Suppressor macrophage (primary cell): ENCODE measurements around the gene SYNPO.

Experiments
- DNase-seq, 4 experiments: peaks; one replicate each; pipeline ENCODE4 v3.0.0-alpha.2; 2020 to 2022

Gene SYNPO

DNA sequence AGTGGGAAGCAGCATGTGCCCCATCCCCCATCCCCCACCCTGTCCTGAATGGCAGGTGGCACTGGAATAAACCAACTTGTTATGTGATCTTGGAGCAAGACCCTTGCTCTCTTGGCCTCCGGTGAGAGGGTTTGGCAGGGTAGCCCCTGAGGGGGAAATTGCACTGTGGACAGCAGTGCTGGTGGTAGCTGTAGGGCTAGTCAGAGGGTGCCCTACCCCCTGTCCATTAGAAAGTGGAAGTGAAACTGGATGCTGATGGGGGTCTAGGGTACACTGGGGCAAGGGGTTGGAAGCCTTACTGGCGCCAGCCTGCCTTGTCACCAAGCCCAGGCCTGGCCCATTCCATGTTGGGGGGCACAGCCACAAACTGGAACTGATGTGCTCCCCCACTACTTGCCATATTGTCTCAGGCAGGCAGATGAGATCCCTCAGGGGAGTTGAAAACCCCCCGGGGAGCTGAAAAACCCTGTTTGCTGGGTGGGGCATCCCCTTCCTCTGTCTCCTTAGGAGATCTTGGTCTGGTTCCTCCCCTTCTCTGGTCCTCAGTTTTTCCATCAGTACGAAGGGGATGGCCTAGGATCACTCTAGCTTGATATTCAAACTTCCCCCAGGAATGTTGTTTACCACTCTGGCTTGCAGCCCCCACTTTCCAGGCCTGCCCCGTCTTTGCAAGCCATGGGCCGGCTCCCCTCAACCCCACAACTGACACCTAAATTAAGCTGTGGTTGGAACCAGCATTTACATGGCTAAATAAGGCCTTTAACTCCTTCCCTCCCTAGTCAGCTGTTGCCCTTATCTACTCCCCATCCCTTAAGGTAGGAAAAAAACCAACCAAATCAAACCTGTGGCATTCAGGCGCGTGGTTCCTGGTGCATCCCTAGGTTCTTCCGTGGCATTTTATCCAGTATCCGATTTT is 14.4 kb upstream of the SYNPO start:
- no peak for DNase-seq

GRCh38 chr5:150626853-150627276 is 13.6 kb upstream of the SYNPO start:
- DNase-seq, result no peak

GRCh38 chr5:150627731-150628545 is 12.5 kb upstream of the SYNPO start:
- peak in 3 of 4 experiments; percentile 31 to 44 (median 41) for DNase-seq

DNA sequence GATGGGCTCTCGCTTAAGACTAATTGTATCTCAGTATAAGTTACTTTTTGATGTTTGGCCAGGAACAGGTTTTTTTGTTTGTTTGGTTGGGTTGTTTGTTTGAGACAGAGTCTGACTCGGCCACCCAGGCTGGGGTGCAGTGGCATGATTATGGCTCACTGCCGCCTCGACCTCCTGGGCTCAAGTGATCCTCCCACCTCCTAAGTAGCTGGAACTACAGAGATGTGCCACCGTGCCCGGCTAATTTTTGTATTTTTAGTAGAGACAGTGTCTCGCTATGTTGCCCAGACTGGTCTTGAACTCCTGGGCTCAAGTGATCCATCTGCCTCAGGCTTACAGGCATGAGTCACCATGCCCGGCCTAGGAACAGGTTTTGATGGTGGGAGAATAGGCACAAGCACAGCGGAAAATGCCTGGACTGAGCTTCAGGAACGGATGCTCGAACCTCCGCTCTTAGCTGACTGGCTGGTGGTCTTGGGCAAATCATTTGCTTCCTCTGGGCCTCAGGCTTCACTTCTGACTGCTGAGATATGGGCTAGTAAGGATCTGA is 11.4 kb upstream of the SYNPO start:
- DNase-seq, result no peak

DNA sequence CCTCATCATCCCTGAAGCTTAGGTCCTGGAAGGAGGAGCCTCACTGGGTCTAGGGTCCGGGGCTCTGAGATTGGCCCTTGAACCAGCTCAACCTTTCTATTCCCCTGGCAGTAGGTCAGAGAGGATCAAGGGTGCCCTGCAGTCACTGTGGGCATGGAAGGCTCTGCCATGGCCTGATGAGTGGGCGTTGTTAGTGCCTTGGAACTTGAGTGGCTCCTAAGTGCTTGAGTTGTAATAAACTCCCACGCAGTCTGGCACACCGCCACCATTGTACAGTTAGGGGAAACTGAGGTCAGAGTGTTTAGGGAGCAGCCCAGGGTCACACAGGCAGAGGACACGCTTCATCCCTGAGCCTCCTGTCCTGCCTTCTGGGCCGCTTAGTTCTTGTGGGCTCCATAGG is 10.4 kb upstream of the SYNPO start:
- DNase-seq, result no peak

DNA sequence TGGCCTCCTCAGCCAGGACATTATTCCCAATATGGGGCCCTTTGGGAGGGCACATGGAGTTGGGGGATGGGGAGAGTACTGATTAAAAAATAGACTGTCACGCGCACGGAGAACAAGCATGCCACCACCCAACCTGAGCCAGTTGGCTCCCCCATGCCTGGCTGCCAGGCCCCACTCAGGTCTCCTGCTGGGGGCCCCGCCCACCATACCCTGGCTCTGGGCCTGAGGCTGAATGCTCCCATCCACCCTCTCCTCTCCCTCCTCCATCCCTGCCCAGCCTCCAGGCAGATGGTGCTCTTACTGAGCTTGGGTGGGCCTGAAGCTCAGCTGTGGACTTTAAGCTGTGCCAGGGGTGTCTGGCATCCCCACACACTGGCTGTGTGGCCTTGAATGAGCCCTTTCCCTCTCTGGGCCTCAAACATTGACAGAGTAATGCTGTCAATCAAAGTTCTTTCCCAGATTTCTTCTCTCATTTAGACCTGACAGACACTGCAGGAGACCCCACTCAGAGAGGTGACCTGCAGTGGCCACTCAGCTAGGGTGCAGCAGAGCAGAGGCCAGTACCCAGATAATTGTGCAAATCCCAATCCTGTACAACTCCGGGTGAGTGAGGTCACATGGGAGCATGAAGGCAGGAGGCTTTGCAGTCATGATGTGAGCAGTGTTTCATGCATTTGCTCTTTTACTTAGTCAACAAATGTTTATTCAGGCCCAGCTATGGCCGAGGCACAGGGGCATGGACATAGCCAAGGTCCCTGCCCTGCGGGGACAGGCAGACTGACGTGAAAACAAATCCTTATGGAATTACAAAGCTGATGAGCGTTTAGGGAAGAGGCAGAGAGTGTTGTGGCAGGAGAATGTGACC is 9.8 kb upstream of the SYNPO start:
- DNase-seq, result no peak

- DNase-seq, result no peak
These were observed 9.1 kb upstream of the SYNPO start for GRCh38 chr5:150631326-150631701.

DNA sequence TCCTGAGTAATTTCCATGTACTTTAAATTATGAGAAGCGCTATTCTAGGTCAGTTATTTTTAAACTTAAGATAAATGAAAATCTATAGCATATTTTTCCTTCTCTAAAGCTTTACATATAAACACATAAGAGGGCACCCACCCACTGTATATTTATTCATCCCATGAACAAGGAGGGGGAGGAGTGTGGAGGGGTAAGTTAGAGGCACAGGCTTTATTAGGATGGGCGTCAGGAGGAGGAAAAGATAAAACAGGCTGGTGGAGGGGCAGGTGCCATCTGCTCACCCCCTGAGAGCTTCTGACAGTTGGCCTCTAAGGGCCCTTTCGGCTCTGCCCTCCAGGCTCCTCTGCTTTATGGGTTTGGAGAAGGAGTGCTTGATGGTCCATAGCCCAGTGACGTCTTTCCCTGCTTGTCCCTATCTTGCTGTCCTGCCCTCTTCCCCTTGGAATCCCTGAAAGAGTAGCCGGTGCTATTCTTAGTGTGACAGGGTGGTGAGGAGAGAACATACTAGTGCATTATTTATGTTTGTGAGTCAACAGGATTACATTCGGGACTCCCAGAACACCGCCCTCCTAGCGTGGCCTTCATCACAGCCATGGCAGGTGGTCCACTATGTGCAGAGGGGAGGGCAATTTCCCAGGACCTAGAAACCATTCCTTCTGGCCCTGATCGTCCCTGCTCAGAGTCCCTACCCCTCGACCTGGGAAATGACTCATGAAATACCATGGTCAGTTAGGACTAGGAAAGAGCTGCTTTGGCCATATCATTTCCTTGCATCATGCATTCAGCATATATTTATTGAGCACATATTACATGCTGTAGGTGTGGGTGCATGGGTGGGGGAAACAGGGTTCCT is 7.9 kb upstream of the SYNPO start:
- no peak for DNase-seq

DNA sequence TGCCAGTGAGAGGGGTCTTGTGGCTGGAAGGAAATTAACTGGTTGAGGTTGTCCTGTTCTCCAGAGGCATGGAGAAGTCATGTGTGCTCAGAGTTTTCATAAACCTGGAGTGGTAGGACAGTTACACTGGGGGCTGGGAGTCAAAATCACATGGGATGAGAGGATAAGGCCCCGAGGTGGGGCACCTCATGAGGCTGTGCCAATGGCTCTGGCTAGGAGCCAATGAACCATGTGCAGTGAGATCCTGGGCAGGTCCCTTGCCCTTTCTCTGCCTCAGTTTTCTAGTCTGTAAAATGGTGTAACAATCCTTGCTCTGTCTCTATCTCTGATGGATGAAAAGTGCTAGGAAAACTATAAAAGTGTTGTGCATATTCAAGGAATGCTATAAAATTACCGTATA is 7.0 kb upstream of the SYNPO start:
- DNase-seq, result no peak

- DNase-seq, result no peak
These were observed 3.8 kb upstream of the SYNPO start for GRCh38 chr5:150636391-150637244.

DNA sequence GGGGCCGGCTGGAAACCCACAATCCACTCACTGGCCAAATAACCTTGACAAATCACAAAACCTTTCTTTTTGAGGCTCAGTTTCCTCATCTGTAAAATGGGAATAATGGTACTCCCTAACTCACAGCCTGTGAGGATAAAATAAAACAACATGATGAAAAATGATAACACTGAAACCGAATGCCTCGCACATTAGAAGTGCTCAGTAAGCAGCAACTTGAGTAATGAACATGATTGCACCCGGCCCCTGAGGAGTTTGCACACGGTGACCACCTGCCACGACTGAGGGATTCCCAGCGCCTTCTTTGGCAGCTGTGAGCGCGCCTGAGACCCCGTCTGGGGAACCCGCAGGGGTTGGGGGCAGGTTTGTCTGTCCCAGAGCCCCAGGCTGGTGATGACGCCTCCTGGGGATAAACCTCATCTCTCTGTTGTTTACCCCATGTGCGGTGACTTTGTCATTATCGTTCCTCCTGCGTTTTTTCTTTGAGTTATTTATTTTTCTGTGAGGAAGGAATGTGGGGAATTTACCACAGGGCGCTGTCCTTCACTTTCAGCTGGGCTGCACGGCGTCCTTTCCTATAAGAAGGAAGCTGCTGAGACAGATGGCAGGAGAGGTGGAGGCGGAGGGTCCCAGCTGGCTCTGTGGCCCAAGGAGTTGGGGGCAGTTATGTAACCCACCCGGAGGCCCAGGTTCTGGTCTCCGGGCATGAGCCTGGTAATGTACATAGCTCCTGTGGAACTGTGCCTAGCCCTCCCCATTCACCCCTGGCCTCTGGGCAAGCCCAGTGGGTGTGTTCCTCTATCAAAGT is 3.0 kb upstream of the SYNPO start:
- DNase-seq, result no peak

- DNase-seq, result no peak
These were observed 2.4 kb upstream of the SYNPO start for GRCh38 chr5:150638053-150638444.

DNA sequence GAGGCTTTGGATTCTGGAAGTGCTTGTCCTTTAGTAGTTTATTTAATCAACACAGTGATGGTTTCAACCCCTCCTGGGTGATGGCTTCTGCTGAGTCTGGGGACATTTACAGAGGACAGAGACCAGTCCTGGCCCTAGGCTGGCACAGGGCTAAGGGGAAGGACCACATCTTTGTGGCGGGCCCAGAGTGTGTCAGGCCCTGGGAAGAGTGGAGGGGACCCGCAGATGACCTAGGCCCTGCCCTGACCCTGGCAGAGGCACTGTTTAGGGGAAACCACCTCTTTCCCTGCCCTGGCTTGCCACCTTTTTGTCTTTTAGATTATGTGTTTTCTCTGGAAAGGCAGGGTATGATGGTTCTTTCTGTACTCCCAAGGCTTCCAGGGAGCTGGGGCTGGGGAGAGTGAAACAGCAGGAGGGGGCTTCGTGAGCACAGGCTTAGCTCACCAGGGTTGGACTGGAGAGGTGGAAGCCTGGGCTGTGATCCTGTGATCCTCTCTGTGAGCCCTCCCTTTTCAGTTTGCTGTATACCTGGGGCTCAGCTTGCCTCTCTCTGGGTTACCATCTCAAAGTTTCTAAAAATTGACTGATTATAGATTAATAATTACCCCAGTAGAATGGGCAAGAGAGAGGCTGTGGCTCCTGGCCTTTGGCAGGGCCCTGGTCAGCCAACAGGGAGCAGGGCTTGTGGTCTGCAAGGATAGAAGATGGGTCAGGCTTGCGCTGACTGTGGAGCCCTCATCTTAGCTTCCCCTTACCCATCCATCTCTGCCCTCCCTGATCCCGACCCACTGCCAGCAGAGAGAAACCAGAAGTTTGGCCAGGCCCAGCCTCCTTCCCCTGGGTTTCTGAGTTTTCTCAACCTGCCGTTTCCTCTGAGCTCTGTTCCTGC is 1.7 kb upstream of the SYNPO start:
- DNase-seq, result peak in 1 of 4 experiments; percentile 20

DNA sequence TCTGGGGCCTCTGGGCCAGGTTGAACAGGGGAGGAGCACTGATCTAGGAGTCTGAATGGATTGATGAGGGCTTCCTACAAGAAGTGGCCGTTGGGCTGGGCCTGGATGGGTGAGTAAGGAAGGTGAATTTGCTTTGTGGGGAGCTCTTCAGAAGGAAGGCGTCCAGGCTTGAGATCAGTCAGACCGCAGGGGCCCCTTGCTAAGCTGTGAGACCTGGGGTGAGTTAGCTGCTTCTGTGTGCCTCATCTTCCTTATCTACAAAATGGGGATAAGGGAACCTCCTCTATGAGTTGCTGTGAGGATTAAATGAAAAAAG is 1.1 kb upstream of the SYNPO start:
- no peak for DNase-seq

DNA sequence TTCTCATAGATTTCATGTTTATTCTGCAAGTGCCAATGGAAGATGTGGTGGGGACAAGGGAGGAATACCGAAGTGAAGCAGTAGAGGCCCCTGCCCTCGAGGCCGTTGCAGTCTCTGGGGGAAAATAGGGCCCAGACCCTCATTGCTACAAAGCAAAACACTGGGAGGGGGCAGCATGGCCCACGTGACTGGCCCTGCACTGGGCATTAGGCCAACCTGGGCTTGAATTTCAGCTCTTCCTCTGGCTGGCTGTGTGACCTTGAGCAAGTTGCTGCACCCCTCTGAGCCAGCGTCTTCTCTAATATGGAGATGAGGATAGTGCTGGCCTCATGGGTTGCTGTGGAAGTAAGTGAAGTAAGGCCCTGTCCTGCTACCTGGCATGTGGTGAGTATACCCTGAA is 709 bp upstream of the SYNPO start:
- DNase-seq, result no peak

DNA sequence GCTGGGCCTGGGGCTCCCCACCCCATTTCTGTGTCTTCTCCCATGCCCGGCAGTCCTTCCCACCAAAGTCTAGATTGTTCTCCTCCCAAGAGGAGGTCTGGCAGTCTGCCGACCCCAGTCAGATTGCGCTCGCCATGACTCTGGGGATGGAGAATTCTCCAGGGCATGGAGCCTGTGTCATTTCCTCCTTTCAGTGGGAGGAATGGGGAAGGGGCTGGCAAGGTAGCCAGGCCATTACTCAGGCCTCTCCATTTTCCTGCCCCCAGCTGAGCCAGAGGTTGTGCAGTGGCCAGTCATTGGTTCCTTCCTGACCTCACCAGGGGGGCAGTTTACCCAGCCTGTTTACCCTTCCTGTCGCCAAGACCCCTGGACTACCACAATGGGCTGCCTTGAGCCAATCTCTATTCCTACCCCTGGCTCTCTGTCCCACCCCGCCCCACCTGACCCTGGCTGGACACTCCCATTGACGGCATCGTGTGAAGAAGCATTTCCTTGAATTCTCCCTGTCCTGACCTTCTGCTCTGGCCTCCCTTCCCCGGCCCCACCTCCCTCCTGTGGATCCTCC is 628 bp downstream of the SYNPO start:
- DNase-seq, result no peak

DNA sequence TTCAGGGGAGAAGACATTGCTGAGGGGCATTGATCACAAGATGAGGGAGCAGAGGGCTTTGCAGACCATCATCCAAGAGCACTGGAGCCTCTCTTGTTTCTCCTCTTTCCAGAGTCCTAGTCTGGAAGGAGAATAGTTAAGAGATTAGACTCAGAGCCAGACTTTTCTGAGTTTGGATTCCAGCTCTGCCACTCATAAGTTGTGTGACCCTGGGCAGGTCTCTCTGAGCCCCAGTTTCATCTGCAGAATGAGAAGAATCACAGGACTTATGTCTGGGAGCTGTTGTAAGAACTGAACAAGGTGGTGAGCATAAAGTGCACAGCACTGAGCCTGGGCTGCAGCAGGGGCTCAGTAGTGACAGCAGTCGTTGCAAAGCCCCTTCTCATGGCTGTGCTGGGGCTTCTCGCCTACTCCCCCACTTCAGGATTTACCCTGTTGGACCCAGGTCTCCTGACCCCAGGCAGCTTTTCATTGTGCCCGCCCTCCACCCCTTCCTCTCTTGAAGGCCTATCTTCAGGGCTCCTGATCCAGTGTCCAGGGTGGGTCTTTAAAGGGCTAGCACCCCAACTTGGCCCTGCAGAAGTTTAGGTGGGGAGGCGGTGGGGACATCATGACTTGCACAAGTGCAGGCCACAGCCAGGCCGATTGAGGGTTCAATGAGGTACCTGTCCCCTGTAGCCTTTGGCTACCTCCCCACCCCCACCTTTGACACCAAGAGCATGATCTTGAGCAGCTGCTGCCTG is 1.5 kb downstream of the SYNPO start:
- DNase-seq, result no peak

- no peak for DNase-seq
These were observed 2.1 kb downstream of the SYNPO start for GRCh38 chr5:150642567-150642927.
